Cardiac septum (tissue), 1 donor: Measurements from ENCODE around the gene GMNN. TPM values are rescaled to one million over a fixed set of nuclear protein-coding genes. Genes with fewer than 3 reads are reported as not detected.
"Not testable (repeated sequence)": the region's sequence is repeated elsewhere in the genome, so short reads cannot be mapped to it uniquely, and the experiment has no call there.

Experiments used
- DNase-seq: peaks from one replicate; pipeline ENCODE4 v3.0.0-alpha.2; 2020; ENCODE audit warnings: low spot score
- intact Hi-C: fragments of 100-400 bp; cut with DNase I; formaldehyde crosslinking; loops from one replicate; pipeline ENCODE4 v1.14.0; 2022
- total RNA-seq: library from RNA; stranded (reverse); fragmentation: NEBNext Ultra II Directional; extraction: Animal tissue kit (Norgen Biotek cat#: 25700); gene quantifications from one replicate; pipeline ENCODE4 v1.2.1, GENCODE V29; 2021
- donor health status: DM: no; HTN: no; CAD: no.

The GMNN gene
- total RNA-seq, 1 donor from 2014 or later = 3.7 TPM

DNA sequence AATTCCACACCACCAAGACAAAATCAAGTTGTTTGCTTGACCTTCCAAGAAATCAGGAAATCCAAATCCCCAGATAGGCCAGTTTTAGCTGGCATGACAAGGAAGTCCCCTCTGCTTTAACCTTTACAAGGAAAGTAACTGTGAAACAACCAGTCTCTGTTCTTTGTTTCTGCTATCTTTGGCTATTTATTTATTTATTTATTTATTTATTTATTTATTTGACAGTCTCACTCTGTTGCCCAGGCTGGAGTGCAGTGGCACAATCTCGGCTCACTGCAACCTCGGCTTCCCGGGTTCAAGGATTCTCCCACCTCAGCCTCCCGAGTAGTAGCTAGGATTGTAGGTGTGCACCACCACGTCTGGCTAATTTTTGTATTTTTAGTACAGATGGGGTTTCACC lies 14.5 kb upstream of the GMNN start:
- intact Hi-C loops = no loop called here
- DNase-seq = no peak

DNA sequence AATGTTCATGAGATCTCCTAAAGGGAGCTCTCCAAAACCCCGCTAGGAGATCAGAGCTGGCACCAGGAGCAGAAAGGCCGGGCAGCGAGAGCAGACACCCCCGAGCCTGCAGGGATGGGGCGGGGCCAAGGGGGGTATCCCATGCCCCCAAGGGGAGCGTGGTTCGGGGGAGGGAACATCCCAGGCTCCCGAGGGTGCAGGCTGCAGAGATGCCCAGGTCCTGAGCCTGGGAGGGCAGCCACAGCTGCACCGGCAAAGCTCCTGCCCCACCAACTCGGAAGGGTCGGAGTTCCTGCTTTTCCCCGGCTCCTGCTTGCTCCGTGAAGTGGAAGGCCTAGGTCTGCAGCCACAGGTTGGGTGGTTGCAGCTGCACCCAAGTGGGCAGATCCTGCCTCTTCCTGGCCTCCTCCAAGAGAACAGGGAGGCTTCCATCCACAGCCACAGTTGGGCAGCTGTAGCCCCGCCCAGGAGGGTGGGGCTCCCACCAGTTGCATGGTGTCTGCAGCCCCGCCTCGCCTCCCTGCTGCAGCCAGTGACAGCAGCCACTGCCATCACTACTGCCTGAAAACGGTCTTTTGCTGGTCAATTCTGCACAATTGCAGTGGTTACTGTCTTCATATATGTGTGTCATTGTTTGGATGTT lies 13.4 kb upstream of the GMNN start:
- intact Hi-C loops = no loop called here

DNA sequence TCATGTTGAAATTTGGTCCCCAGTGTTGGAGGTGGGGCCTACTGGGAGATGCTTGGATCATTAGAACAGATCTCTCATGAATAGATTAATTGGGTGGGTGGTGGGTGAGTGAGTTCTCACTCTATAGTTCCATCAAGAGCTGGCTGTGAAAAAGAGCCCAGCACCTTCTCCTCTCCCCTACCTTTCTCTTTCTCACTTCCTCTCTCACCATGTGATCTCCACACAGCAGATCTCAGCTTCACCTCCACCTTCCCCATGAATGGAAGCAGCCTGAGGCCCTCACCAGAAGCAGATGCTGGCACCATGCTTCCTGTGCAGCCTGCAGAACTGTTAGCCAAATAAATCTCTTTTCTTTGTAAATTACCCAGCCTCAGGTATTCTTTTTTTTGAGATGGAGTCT lies 12.9 kb upstream of the GMNN start:
- intact Hi-C loops = no loop called here
- no peak for DNase-seq

More for the DNA sequence above, 13.4 kb upstream of the GMNN start:
- no peak for DNase-seq

DNA sequence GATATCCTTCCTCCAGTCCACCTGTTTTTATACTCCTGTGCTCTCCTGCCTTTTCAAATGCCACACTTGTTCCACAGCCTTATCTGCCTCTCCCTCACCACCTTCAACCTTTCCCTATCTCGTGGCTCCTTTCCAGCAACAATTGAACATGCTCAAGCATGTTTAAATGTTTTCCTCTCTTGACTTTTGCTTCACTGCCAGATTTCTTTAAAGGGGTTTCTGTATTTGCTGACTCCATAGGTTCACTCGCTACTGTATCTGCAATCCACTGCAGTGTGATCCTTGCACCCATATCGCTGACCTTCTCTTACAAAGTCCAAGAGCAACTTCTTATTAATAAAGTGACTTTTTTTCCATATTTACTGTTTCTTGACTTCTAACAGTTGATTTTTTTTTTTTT lies 11.2 kb upstream of the GMNN start:
- no peak for DNase-seq
- intact Hi-C loops = no loop called here

DNA sequence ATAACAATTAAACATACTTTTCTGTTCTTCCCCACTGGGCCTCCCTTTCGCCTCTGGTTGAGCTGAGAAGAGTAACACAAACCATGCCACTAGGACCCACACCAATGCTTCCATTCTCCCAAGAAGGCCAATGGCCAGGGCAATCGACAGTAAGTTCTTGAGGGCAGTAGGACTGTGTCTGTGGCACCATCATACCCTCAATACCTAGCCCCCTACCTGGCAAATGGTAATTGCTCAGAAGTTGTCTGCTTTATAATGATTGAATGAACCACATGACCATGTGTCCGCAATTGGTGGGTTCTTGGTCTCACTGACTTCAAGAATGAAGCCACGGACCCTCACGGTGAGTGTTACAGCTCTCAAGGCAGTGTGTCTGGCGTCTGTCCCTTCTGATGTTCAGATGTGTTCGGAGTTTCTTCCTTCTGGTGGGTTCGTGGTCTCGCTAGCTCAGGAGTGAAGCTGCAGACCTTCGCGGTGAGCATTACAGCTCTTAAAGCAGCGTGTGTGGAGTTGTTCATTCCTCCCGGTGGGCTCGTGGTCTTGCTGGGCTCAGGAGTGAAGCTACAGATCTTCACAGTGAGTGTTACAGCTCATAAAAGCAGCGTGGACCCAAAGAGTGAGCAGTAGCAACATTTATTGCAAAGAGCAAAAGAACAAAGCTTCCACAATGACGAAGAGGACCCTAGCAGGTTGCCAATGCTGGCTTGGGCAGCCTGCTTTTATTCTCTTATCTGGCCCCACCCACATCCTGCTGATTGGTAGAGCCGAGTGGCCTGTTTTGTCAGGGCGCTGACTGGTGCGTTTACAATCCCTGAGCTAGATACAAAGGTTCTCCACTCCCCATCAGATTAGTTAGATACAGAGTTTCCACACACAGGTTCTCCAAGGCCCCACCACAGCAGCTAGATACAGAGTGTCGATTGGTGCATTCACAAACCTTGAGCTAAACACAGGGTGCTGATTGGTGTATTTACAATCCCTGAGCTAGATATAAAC lies 9.6 kb upstream of the GMNN start:
- intact Hi-C loops = loop anchor here (5.0 kb wide), 1 partner anchor 183 kb away; no protein-coding TSS in a partner anchor
- DNase-seq = not testable (repeated sequence)

DNA sequence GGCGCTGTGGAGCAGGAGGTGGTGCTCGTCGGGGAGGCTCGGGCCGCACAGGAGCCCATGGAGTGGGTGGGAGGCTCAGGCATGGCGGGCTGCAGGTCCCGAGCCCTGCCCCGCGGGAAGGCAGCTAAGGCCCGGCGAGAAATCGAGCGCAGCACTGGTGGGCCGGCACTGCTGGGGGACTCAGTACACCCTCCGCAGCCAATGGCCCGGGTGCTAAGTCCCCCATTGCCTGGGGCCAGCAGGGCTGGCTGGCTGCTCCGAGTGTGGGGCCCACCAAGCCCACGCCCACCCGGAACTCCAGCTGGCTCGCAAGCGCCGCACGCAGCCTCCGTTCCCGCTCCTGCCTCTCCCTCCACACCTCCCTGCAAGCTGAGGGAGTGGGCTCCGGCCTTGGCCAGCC lies 8.8 kb upstream of the GMNN start:
- intact Hi-C loops = loop anchor here (5.0 kb wide), 1 partner anchor 184 kb away; no protein-coding TSS in a partner anchor
- not testable (repeated sequence) for DNase-seq

DNA sequence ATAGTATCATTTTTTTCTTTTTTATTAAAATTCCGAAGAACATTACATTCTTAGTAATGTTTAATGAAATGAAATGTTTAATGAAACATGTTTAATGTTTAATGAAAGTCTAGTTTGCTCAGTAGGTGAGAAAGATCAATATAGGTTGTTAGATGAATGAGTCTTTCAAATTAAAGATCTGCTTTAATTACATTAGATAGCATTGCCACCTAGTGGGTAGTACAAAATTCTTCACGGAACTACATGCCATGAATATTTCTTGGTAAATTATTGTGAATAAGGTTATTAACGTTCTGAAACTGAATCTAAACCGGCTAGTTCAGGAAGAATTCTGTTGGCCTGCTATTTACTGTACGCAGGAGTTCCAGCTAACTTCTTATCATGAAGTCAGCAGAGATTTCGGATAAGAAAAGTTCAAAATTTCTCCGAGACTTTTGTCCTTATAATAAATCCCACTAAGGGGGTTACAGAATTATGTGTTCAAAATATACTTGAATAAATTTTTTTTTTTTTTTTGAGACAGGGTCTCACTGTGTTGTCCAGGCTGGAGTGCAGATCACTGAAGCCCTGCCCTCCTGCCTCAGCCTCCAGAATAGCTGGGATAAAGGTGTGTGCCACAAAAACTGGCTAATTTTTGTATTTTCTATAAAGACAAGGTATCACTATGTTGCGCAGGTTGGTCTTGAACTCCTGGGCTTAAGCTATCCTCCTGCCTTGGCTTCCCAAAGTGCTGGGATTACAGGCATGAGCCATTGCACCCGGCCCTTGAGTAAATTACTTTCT lies 7.9 kb upstream of the GMNN start:
- intact Hi-C loops = loop anchor here (5.0 kb wide), 1 partner anchor 185 kb away; no protein-coding TSS in a partner anchor

DNA sequence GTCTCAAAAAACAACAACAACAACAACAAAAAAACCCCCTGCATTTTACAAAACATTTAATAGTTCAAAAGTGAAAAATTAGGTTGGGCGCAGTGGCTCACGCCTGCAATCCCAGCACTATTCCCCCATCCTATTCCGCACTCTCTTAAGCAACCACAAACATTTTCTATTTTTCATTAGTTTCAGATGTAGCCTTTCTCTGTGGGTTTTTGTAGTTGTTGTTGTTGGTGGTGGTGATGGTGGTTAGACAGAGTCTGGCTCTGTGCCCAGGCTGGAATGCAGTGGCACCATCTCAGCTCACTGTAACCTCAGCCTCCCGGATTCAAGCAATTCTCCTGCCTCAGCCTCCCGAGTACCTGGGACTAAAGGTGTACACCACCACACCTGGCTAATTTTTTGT lies 6.4 kb upstream of the GMNN start:
- intact Hi-C loops = loop anchor here (5.0 kb wide), 1 partner anchor 186 kb away; no protein-coding TSS in a partner anchor
- no peak for DNase-seq

More for the DNA sequence above, 7.9 kb upstream of the GMNN start:
- DNase-seq = no peak

DNA sequence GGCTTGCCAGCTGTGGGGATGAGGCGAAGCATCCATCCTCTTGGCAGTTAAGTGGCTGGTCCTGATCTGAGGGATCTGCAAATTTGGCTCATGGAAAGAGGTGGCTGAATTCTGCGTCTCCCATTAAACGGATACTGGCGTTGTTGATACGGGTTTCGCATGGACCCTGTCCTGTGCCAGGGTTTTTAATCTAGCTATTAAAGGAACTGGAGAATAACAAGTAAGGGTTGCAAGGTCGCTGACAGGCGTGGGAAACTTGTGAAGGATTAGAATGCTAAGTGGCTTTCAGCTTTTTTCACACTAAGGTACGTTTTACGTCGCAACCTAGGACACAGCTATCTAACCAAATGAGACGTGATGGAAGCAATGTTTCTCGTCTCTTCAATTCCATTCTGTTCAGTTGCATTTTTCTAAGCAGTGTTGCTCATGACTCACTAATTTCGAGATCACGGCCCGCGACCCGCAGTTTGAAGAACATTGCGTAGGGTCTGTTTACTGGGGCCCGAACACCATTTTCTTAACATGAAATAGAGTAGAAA lies 852 bp downstream of the GMNN start:
- DNase-seq = no peak
- intact Hi-C loops = loop anchor here (2.0 kb wide), 1 partner anchor 55 kb away; no protein-coding TSS in a partner anchor

DNA sequence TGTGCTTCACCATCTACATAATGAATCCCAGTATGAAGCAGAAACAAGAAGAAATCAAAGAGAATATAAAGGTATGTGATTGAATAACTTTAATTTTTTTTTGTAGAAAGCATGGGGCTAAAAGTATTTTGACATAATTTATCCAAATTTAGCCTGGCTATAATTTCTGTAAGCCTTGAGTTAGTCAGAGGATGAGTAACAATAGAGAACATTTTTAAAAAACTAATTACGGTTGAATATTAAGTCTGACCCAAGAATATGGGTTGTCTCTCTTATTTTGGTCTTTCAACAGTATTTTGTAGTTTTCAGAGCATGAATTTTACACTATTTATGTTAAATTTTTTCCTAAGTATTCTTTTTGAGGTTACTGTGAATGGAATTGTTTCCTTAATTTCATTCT lies 2.5 kb downstream of the GMNN start:
- intact Hi-C loops = no loop called here
- DNase-seq = no peak

DNA sequence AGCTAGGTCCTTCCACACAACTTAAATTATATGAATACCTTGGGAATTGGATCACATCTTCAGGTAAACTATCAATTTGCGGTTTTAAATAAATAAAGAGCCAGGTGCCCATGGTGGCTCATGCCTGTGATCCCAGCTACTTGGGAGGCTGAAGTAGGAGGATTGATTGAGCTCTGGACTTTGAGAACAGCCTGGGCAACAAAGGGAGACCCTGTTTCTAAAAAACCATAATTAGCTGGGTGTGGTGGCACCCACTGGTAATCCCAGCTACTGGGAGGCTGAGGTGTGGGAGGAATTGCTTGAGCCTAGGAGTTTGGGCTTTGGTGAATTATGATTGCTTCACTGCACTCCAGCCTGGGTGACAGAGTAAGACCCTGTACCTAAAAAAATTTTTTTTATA lies 3.4 kb downstream of the GMNN start:
- no peak for DNase-seq
- intact Hi-C loops = no loop called here

DNA sequence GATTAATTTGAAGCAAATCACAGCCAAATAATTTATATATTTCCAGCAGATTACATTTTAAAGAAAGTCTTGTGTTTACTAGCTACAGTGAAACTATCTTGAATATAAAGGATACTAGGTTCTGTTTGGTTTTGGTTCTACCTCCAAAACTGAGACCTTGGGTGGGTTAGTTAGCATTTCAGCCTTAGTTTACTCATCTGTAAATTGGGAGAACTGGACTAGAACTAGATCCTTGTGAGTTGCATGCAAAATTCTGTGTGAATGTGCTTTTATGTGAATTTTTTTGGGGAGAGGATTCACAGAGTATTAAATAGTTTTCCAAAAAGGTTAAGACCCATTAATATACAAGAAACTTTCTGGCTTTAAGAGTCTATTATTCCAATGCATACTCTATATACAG lies 4.1 kb downstream of the GMNN start:
- DNase-seq = no peak
- intact Hi-C loops = no loop called here

DNA sequence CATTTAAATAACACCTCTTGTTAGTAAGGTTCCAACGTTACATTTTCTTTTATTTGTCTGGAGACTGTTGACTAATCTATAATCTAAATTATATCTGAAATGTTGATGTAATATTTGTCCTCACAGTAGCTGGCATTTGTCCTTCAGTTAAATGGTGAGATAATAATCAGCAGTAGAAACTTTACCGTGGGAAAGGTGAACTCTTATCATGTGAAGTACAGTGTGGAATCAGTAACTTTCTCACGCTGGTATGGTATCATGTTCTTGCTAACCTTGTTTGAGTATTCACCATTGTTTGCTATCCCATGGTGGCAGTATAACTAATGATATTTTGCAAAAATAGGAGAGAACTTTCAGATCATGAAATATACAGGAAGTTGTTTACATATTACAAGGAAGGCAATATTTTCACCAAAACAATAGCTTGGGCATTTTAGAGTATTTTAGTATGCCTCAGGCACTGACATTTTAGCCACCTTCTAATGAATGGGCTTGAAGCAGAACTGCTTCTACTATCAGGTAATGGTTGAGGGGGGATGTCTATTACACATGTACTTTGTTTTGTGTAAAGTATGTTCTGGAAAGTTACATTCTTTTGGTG lies 4.8 kb downstream of the GMNN start:
- intact Hi-C loops = no loop called here
- no peak for DNase-seq

DNA sequence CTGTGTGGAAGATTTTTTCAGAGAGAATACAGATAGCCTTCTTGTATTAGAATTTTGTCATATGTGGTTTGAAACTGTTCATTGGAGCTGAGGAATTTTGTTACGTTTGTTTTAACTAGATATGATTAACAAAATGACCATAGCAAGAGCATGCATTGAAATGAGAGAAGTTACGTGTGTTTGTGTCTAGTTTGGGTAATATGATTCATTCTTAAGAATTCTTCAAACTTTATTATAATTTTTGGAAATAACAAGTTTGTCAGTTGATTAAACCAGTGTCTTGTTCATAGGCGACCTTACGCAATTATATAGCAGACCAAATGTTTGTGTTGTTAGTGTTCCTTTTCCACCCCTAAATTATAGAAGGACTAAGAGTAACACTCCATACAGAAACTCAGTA lies 5.5 kb downstream of the GMNN start:
- intact Hi-C loops = no loop called here
- DNase-seq = no peak

DNA sequence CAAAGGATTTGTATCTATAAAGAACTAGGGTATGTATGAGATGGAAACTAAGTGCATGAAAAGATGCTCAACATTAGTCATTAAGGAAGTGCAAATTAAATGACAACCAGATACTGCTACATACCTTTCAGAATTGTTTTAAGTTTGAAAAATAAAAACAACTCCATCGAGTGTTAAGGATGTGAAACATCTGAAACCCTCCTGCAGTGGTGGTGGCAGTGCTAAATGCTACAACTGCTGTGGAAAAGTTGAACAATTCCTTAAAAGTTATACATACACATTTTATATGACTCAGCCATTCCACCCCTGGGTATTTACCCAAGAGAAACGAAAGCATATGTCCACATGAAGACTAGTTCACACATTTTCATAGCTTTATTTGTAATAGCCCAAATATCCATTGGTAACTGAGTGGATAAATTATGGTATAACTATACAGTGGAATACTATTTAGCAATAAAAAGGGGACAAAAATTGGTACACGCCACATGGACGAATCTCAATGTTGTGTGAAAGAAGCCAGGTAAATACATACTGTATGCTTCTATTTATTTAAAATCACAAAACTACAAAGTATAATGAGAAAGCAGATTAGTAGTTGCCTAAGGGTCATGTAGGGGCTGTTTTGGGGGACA lies 13.4 kb downstream of the GMNN start:
- no peak for DNase-seq
- intact Hi-C loops = no loop called here

DNA sequence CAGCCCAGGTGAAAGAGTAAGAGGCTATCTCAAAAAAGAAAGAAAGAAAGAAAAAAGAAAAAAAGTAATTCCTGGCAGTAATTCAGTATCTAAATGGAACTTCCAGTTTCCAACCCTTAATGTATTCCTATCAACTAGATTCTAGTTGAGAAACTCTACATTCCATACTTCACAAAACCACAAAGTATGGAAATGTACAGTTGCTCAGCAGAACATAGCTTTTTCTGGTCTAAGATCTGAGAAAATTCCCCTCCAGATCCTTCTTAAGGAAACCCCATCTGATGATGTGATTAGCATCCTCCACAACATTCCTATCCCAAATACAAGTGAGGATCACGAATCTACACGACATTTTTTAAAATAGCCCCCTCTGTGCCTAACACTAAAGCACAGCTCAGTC lies 20.4 kb downstream of the GMNN start:
- intact Hi-C loops = no loop called here
- no peak for DNase-seq

DNA sequence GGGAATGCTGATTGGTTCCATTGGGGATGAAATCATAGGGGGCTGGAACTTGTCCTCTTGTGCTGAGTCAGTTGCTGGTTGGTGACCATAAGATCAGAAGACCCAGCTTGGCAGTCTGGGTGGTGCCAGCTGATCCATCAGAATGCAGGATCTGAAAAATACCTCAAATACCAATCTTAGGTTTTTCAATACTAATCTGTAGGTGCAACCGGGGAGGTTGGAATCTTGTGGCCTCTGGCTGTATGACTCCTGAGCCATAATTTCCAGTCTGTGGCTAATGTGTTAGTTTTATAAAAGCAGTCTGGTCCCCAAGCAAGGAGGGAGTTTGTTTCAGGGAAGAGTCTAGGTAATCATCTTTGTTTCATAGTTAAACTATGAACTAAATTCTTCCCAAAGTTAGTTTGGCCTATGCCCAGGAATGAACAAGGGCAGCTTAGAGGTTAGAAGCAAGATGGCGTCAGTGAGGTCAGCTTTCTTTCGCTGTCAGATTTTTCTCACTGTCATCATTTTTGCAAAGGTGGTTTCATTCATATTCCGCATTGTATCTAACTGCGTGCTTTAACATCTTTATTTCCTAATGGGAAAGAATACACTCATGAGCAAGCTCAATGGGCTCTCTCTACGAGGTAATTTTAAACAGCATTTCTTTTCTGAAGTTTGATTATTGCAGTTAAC lies 22.0 kb downstream of the GMNN start:
- intact Hi-C loops = no loop called here
- DNase-seq = no peak

DNA sequence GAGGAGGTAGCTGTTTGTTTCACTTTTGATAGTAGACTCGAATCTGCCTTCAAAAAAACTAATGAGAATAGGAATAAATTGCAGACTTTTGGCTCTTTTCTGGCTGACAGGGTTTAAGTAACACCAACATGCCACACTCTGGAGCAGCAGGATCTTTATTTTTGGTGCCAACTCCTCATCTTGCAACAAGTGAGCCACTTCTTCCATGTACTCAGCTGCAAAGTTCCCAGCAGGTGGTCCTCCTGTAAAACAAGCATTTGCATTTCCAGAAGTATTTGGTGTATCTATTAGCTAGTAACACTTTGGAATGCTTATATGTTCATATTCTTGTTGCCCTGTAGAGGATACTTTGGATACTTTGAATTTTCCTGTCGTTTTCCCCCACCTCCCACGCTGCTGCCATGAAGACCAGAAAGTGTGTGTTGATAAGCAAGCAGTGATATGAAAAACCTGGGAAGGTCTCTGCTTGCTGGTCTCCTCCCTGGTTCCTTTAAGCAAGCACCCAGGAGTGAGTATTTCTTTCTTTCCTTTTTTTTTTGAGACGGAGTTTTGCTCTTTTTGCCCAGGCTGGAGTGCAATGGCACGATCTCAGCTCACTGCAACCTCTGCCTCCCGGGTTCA lies 23.0 kb downstream of the GMNN start:
- intact Hi-C loops = no loop called here
- DNase-seq = no peak
